GM19467 (cell line): ENCODE results near the gene FANCI.

Experiments used
- ATAC-seq: cut with Tn5 transposase; IDR thresholded peaks from one replicate; pipeline ENCODE4 v1.9.1; 2021; ENCODE audit warnings: mild to moderate bottlenecking, moderate library complexity; ENCODE audit not compliant: unreplicated experiment

The FANCI gene

GRCh38 chr15:89359471-89360293 is 115.9 kb downstream of the FANCI start:
- ATAC-seq, result no peak

DNA sequence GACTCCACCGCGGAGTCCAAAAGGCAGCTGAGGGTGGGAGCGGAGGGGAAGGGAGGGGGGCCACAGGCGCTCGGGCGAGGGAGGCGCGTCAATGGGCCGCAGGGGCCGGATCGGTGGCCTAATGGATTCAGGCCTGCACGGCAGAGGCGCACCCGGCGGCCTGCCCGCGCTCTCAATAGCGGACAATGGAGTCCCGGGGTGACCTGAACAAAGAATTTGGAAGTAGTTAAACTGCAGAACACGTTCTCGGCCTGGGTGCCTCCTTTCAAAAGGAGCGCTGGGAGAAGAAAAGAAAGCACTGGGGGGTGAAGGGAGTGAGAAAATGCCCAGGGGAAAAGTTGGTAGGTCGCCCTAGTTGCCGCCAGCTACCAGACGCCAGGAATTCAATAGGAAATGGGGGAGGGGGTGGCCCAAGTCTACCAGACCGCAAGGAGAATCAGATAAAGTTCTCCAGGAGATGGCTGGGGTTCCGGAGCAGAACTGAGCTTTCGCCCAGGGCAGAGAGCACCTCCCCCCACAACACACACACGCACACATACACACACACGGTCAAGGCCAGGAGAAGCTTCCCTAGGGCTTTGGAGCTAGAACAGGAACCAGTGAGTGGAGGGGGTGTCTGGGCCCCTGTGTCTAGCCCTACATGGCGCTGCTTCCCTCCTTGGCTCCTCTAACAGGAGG is 116.7 kb downstream of the FANCI start:
- no peak for ATAC-seq

- no peak for ATAC-seq
Measured at GRCh38 chr15:89361451-89362202, 117.8 kb downstream of the FANCI start.

GRCh38 chr15:89362203-89363101 is 118.7 kb downstream of the FANCI start:
- no peak for ATAC-seq

GRCh38 chr15:89363133-89363532 is 119.4 kb downstream of the FANCI start:
- ATAC-seq, result no peak

GRCh38 chr15:89363770-89364169 is 120.0 kb downstream of the FANCI start:
- no peak for ATAC-seq

DNA sequence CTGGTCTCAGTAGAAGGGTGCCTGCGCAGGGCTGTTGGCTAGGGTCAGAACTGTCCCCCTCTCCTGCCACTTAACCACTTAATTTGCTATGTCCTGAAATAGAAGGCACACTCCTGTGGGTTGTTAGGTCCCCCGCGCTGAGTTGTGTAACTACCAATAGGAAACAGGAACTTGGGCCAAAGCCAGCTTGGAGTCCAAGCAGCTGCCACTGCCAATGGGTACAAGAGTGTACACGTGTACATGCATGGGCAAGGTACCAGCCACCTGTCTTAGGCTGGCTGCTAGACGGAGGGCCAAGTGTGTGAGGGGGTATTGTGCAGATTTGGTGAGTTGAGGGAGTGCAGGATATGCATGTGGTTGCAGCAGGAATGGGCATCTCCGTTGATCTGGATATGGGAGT is 120.6 kb downstream of the FANCI start:
- ATAC-seq, result no peak

DNA sequence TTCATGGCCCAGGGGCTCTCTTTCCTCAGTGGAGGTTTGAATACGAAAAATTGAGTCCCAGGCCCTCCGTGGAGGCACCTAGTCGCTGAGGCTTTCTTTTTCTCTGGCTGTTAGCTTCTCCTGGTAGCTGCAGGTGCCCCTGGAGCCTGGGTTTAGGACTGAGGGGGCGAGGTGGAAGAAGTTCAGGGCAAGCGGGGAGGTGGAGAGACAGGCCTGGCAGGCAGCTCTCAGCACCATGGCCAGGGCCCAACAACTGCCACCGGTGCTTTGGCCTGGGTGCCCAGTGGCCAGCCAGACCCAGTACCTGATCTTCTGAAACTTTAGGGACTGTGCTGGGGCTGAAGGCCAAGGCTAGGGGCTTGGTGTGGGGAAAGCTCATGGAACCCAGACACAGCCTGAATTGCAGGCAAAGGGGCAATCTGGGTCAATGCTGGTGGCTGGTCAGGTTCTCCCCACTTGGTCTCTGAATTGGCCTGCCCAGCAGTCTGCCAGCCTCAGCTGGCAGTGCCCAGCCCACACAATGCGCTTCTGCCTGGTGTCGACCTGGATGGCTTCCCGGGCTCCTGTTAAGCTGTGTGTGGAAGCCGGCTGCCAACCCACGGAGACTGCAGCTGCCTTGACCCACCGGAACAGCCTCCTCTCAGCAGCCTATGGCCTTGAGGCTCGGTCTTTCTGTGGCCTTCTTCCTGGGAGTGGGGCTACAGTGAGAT is 121.1 kb downstream of the FANCI start:
- ATAC-seq, result no peak

DNA sequence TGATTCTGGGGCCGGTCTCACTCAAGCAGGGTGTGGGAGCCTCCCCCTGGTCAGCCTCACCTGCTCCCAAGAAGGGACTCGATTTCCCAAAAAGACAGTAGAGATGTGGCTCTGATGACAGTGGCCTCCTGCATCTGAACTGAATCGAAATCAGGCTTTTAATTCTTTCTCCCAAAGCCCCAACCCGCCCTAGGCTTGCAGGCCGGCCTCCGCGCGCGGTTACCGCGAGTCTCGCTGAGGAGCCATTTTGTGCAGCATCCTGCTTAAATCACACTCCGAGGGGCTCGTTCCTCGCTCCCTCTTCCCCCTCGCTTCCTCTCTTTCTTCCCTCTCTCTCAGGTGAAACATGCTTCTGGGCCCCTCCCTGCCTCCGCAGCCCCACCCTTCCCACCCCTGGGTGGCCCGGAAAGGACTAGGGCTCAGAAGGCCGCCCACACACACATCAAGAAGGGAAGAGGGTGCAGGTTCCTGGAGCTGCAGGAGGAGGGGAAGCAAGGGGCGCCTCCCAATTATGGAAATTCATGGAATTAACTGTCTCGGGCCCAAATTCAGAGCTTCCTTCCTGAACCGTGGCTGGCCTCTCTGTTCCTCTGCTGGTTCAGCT is 121.8 kb downstream of the FANCI start:
- ATAC-seq, result no peak
